Measurements from ENCODE around the gene IL13RA1. TPM values are rescaled to one million over a fixed set of nuclear protein-coding genes. Genes with fewer than 3 reads are reported as not detected.

The IL13RA1 gene
- total and polyA plus RNA-seq, 10 of the 15 experiments (the other 5 are each of a cell fraction or from before 2014, with no cell fraction given), result 2.3 to 14.2 (median 8.4) TPM

GRCh38 chrX:118763489-118763888 is 36.1 kb downstream of the IL13RA1 start (continued):
- TF ChIP-seq CUX1 (IDR thresholded peaks at IDR 0.05; ENCODE audit: insufficient replicate concordance, low read depth, low read length) (no peak), RFX5 (IDR thresholded peaks at IDR 0.05; ENCODE audit: low read depth, low read length) (no peak), TCF7 (IDR thresholded peaks at IDR 0.05; ENCODE audit: borderline replicate concordance) (no peak), ZBTB4 (CRISPR knock-in tag; IDR thresholded peaks at IDR 0.05) (no peak), ZNF217 (IDR thresholded peaks at IDR 0.05) (no peak), MYB (IDR thresholded peaks at IDR 0.05; ENCODE audit: borderline replicate concordance, low read depth, low read length) (no peak)
